22Rv1 (cell line): Measurements from ENCODE around the gene TIMELESS.

Experiments
- CTCF ChIP-seq: fragments of 450-650 bp; IDR thresholded peaks from 2 replicates; pipeline ENCODE4 v1.5.1; 2017; ENCODE audit warnings: mild to moderate bottlenecking
- ZFX ChIP-seq: fragments of 450-650 bp; IDR thresholded peaks from 2 replicates; pipeline ENCODE4 v1.6.1; 2017; ENCODE audit warnings: antibody characterized with exemption, borderline replicate concordance

GRCh38 chr12:56414401-56414800, 34.8 kb downstream of the TIMELESS start:
- TF ChIP-seq CTCF (no peak), ZFX (no peak)
